ENCODE measurements around the gene FLII. TPM values are rescaled to one million over a fixed set of nuclear protein-coding genes. Genes with fewer than 3 reads are reported as not detected.

Gene FLII
- polyA plus RNA-seq, 1 experiment: 192 TPM

DNA sequence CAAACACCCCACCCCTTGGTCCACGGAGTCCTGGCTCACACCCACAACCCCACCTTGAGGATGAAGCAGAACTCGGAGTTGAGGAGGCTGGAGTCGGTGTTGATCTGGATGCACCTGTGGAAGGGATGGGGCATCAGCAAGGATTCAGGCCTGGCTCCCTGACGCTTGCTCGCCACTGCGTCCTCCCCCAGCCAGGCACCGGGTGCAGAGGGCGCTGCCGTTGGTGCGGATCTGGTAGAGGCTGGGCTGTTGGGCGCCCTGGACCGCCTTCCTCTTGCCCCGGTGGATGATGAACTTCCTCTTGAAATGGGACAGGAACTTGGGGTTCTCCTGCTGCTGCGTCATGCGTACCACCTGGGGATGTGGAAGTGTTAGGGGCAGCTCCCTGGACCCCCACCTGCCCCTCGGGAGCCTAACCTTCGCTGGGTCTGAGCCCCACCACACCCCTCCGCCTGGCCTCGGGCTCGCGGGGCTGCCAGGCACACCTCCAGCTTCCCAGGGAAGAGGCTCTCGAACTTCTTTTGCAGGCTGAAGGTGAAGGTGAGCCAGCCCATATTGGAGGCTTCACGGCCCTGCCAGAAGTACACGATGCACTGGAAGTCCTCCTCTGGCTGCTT lies 12.3 kb downstream of the FLII start:
- POLR2A ChIA-PET: no interaction called here
- Histone ChIP-seq H3K27me3 (ENCODE audit: control insufficient read depth, insufficient read depth, low read length) (no peaks in the 10 kb centered on the region), H3K27ac (ENCODE audit: low read depth, low read length) (no peak overlapping the region), H3K9me3 (ENCODE audit: control insufficient read depth, insufficient read depth, low read length) (no peaks in the 10 kb centered on the region; the same call in 1 of the 2 replicates), H3K4me3 (ENCODE audit: low read depth, low read length) (no peak overlapping the region)
- TF ChIP-seq, protein P1, sequence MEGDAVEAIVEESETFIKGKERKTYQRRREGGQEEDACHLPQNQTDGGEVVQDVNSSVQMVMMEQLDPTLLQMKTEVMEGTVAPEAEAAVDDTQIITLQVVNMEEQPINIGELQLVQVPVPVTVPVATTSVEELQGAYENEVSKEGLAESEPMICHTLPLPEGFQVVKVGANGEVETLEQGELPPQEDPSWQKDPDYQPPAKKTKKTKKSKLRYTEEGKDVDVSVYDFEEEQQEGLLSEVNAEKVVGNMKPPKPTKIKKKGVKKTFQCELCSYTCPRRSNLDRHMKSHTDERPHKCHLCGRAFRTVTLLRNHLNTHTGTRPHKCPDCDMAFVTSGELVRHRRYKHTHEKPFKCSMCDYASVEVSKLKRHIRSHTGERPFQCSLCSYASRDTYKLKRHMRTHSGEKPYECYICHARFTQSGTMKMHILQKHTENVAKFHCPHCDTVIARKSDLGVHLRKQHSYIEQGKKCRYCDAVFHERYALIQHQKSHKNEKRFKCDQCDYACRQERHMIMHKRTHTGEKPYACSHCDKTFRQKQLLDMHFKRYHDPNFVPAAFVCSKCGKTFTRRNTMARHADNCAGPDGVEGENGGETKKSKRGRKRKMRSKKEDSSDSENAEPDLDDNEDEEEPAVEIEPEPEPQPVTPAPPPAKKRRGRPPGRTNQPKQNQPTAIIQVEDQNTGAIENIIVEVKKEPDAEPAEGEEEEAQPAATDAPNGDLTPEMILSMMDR (IDR thresholded peaks at IDR 0.05; ENCODE audit: low read depth, low read length): no peak
- no peak for DNase-seq (ENCODE audit: low read depth, low spot score)
- CTCF ChIA-PET: no interaction called here

DNA sequence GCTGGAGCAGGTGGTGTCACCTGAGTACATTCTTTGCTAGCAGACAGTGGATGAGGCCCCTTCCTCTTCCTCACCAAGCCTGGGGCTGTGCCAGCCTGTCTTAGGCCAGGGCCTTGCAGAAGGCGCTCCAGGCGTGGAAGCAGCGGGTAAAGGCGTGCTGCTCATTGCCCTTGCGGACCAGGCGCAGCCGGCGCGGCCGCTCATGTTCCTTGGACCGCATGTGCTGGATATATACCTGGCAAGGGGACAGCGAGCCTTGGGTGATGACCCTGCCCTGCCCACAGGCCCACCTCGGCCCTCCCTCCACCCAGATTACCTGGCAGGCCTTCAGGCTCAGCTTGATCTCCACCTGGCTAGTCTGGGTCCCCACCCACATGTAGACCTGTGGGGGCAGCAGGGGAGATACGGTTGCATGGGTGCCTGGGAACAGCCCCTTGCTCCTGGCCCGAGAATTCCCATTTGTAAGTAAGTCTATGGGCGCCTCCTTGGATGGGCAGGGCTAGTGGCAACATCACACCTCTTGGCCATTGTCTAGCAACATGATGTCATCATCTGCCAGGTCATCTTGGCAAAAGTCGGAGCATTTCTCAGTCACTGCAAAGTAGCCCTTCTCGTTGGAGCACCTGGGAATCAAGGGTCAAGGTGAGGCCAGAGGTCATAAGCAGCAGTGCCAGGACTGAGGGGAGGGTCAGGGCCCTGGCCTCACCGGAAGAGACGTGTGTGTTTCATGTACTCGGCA lies 13.3 kb downstream of the FLII start:
- Histone ChIP-seq H3K27me3 (ENCODE audit: control insufficient read depth, insufficient read depth, low read length) (no peaks in the 10 kb centered on the region), H3K9me3 (ENCODE audit: control insufficient read depth, insufficient read depth, low read length) (no peaks in the 10 kb centered on the region; the same call in 1 of the 2 replicates), H3K27ac (ENCODE audit: low read depth, low read length) (no peak overlapping the region), H3K4me3 (ENCODE audit: low read depth, low read length) (no peak overlapping the region)
- DNase-seq (ENCODE audit: low read depth, low spot score): no peak
- TF ChIP-seq, protein P1 (IDR thresholded peaks at IDR 0.05; ENCODE audit: low read depth, low read length): no peak
- ChIA-PET CTCF (no interaction called here), POLR2A (no interaction called here)

DNA sequence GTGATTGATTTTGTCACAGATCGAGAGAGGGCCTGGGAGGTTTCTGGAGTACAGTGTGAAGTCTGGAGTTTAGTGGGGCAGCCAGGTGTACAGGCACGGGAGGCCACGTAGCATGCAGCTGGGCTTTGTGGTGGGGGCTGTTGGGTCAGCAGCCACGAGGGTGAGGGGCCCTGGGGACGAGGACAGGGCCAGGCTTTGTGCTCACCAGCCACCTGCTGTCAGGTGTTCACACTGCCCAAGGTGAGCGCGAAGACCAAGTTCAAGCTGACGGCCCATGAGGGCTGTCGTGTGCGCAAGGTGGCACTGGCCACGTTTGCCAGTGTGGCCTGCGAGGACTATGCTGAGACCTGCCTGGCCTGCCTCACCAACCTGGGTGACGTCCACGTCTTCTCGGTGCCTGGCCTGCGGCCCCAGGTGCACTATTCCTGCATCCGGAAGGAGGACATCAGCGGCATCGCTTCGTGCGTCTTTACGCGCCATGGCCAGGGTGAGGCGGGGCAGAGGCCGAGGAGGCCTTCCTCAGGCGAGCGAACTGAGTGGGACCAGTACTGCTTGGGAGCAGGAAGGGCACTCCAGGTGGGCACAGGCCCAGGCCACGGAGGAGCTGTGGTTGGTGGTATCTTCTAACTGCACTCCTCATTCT lies 17.2 kb downstream of the FLII start:
- CTCF ChIA-PET: no interaction called here
- Histone ChIP-seq H3K4me3 (ENCODE audit: low read depth, low read length) (no peak overlapping the region), H3K27ac (ENCODE audit: low read depth, low read length) (no peak overlapping the region), H3K9me3 (ENCODE audit: control insufficient read depth, insufficient read depth, low read length) (no peaks in the 10 kb centered on the region; the same call in 1 of the 2 replicates), H3K27me3 (ENCODE audit: control insufficient read depth, insufficient read depth, low read length) (no peaks in the 10 kb centered on the region)
- DNase-seq (ENCODE audit: low read depth, low spot score): no peak
- POLR2A ChIA-PET: no interaction called here
- TF ChIP-seq, protein P1 (IDR thresholded peaks at IDR 0.05; ENCODE audit: low read depth, low read length): no peak

DNA sequence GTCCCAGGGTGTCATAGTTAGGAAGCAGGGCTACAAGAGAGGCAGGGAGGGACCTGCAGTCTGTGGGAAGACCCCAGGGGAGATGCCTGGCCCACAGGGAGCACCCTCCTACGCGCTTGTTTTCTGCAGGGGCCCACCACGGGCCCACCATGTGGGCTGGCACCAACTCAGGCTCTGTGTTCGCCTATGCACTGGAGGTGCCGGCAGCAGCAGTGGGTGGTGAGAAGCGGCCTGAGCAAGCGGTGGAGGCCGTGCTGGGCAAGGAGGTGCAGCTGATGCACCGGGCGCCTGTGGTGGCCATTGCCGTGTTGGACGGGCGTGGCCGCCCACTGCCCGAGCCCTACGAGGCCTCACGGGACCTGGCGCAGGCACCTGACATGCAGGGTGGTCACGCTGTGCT lies 18.1 kb downstream of the FLII start:
- Histone ChIP-seq H3K4me3 (ENCODE audit: low read depth, low read length) (no peak overlapping the region), H3K9me3 (ENCODE audit: control insufficient read depth, insufficient read depth, low read length) (no peaks in the 10 kb centered on the region; the same call in 1 of the 2 replicates), H3K27me3 (ENCODE audit: control insufficient read depth, insufficient read depth, low read length) (no peaks in the 10 kb centered on the region), H3K27ac (ENCODE audit: low read depth, low read length) (no peak overlapping the region)
- POLR2A ChIA-PET: no interaction called here
- DNase-seq (ENCODE audit: low read depth, low spot score): no peak
- CTCF ChIA-PET: no interaction called here
- TF ChIP-seq, protein P1 (IDR thresholded peaks at IDR 0.05; ENCODE audit: low read depth, low read length): no peak

DNA sequence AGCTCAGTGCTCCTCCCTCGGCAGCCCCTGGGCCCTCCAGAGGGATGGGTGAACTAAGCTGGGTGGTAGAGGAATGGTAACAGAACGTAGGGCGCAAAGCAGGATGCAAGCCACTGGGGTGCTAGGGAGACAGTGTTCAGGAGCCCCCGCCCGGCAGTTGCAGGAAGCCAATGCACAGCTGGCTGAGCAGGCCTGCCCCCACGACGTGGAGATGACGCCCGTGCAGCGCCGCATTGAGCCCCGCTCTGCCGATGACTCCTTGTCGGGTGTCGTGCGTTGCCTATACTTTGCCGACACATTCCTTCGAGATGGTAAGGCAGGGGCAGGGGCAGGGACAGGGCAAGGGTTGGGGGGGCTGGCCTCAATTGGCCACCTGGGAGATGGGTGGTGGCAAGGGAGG lies 20.2 kb downstream of the FLII start:
- H3K9me3 ChIP-seq (ENCODE audit: control insufficient read depth, insufficient read depth, low read length): no peaks in the 10 kb centered on the region; the same call in 1 of the 2 replicates
- H3K4me3 ChIP-seq (ENCODE audit: low read depth, low read length): no peak overlapping the region
- H3K27ac ChIP-seq (ENCODE audit: low read depth, low read length): no peak overlapping the region
- ChIA-PET CTCF (no interaction called here), POLR2A (no interaction called here)
- DNase-seq (ENCODE audit: low read depth, low spot score): no peak
- H3K27me3 ChIP-seq (ENCODE audit: control insufficient read depth, insufficient read depth, low read length): no peaks in the 10 kb centered on the region
- TF ChIP-seq, protein P1 (IDR thresholded peaks at IDR 0.05; ENCODE audit: low read depth, low read length): no peak

All from AG04450 (cell line).